ENCODE measurements around the gene IGDCC3.
"Not testable (repeated sequence)": the region's sequence is repeated elsewhere in the genome, so short reads cannot be mapped to it uniquely, and the experiment has no call there.

The IGDCC3 gene

DNA sequence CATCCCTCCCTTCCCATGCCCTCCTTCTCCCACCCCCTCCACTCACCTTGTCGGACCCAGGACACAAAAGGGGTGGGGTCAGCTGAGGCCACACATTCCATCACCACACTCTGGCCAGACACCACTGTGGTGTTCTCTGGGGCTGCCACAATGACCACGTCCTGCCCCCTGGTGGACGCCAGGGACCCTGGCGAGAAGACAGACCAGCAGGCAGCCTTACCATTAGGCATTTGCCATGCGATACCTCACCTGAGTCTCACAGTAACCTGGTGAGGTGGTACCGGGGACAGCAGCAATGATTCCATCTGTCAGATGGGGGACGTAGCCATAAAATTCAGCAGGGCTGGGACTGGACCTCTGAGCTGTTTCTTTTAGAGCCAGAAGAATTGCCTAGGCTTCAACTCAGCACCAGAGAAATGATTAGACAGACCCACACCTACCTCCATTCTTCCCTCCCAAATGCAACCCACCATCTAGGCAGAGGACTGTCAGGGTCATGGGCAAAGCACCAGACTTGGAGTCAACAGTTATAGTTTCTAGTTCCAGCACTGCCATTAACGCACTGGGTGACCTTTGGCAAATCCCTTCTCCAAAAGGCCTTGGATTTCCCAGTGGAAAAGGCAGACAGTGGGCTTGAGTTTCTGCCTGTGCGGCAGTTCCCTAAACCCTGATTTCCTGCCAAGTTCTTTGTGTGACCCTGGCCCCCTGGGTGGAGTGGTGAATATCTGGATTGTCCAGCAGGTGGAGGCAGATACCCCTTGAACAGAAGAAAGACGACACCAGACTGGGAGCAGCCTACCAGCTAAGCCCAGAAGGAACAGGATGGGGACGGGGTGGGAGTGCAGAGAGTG is 23.2 kb upstream of the IGDCC3 start:
- H3K4me3 Mint-ChIP-seq: no peak overlapping the region
- no peak overlapping the region for H3K27ac Mint-ChIP-seq
- H3K9me3 Mint-ChIP-seq: no peaks in the 10 kb centered on the region
- H3K27me3 Mint-ChIP-seq: peaks cover 49 to 79% of the 10 kb centered on the region in 2 donors
- peaks cover 5 to 8% of the 10 kb centered on the region in 2 donors for H3K4me1 Mint-ChIP-seq (ENCODE audit: low read depth in 2 of 2)
- no peaks in the 10 kb centered on the region for H3K36me3 Mint-ChIP-seq (ENCODE audit: insufficient read depth)
- ATAC-seq (replicated peaks) (peak; percentile 68), DNase-seq (peak; percentile 32 to 43 (median 33))

GRCh38 chr15:65399997-65400396 is 22.2 kb upstream of the IGDCC3 start:
- DNase-seq (no peak), ATAC-seq (replicated peaks) (no peak)
- Mint-ChIP-seq H3K27ac (no peak overlapping the region), H3K27me3 (peaks cover 57 to 89% of the 10 kb centered on the region in 2 donors), H3K4me3 (no peak overlapping the region), H3K36me3 (ENCODE audit: insufficient read depth) (no peaks in the 10 kb centered on the region), H3K9me3 (no peaks in the 10 kb centered on the region), H3K4me1 (ENCODE audit: low read depth in 2 of 2) (peaks cover 5 to 8% of the 10 kb centered on the region in 2 donors)

GRCh38 chr15:65399001-65399706 is 21.4 kb upstream of the IGDCC3 start:
- Mint-ChIP-seq H3K36me3 (ENCODE audit: insufficient read depth) (no peaks in the 10 kb centered on the region), H3K9me3 (no peaks in the 10 kb centered on the region), H3K4me3 (no peak overlapping the region), H3K27me3 (peaks cover 58 to 91% of the 10 kb centered on the region in 2 donors), H3K4me1 (ENCODE audit: low read depth in 2 of 2) (peaks cover 5 to 8% of the 10 kb centered on the region in 2 donors), H3K27ac (no peak overlapping the region)
- DNase-seq (no peak), ATAC-seq (replicated peaks) (no peak)

DNA sequence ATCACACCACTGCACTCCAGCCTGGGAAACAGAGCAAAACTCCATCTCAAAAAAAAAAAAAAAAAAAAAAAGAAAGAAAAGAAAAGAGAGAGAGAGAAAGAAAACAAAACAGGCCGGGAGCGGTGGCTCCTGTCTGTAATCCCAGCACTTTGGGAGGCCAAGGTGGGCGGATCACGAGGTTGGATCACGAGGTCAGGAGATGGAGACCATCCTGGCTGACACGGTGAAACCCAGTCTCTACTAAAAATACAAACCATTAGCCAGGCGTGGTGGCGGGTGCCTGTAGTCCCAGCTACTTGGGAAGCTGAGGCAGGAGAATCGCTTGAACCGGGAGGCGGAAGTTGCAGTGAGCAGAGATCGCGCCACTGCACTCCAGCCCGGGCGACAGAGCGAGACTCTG is 20.7 kb upstream of the IGDCC3 start:
- not testable (repeated sequence) for DNase-seq; H3K36me3 Mint-ChIP-seq (ENCODE audit: insufficient read depth); H3K27ac Mint-ChIP-seq; H3K4me1 Mint-ChIP-seq (ENCODE audit: low read depth in 2 of 2); ATAC-seq (replicated peaks); H3K4me3 Mint-ChIP-seq; H3K9me3 Mint-ChIP-seq
- peaks cover 59 to 91% of the 10 kb centered on the region in 2 donors for H3K27me3 Mint-ChIP-seq

- no peaks in the 10 kb centered on the region for H3K36me3 Mint-ChIP-seq (ENCODE audit: insufficient read depth)
- no peak overlapping the region for H3K27ac Mint-ChIP-seq
- H3K27me3 Mint-ChIP-seq: peaks cover 71 to 100% of the 10 kb centered on the region in 2 donors
- peak overlapping the region in 1 of 2 donors; percentile 36 for H3K4me3 Mint-ChIP-seq
- H3K4me1 Mint-ChIP-seq (ENCODE audit: low read depth in 2 of 2): peaks cover 5 to 8% of the 10 kb centered on the region in 2 donors
- ATAC-seq (replicated peaks) (no peak), DNase-seq (no peak)
- H3K9me3 Mint-ChIP-seq: no peaks in the 10 kb centered on the region
Measured at GRCh38 chr15:65396965-65397317, 19.1 kb upstream of the IGDCC3 start.

DNA sequence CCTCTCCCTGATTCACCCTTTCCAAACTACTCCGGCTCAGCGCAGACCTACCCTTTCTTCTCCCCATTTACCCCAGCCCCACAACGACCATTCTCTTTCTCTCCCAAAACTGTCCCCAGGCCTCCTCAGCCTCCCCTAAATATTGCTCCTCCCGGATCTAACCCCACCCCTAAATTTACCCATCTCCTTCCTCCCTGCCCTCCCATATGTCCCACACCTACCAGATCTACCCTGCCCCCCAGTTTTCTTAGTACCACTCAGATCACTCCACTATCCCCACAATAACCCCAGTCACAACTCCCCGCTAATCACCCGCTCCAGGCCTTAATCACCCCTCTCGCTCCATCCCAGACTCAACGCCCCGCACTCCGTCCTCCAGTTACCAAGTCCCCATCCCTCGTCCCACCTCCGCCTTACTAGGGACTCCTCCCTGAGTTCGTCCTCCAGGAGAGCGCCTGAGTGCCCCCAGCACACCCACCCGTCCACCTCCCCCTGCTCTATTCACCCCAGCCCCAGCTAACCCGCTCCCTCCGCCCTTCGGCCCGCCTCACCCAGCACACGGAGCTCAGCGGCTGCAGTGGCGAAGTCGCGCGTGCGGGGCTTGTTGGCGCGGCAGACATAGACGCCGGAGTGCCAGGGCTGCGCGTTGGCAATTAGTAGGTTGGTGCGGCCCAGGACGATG is 18.6 kb upstream of the IGDCC3 start:
- no peak for ATAC-seq (replicated peaks)
- Mint-ChIP-seq H3K36me3 (ENCODE audit: insufficient read depth) (no peaks in the 10 kb centered on the region), H3K4me3 (peak overlapping the region; percentile 21 to 33)

GRCh38 chr15:65395567-65396202 is 17.9 kb upstream of the IGDCC3 start:
- H3K4me1 Mint-ChIP-seq (ENCODE audit: low read depth in 2 of 2): peaks cover 5 to 6% of the 10 kb centered on the region in 2 donors
- H3K4me3 Mint-ChIP-seq: peak overlapping the region in 1 of 2 donors; percentile 21
- H3K9me3 Mint-ChIP-seq: no peaks in the 10 kb centered on the region
- no peak overlapping the region for H3K27ac Mint-ChIP-seq
- DNase-seq: no peak
- no peaks in the 10 kb centered on the region for H3K36me3 Mint-ChIP-seq (ENCODE audit: insufficient read depth)
- ATAC-seq (replicated peaks): no peak
- peaks cover 79 to 97% of the 10 kb centered on the region in 2 donors for H3K27me3 Mint-ChIP-seq

More for the DNA sequence above, 18.6 kb upstream of the IGDCC3 start:
- Mint-ChIP-seq H3K4me1 (ENCODE audit: low read depth in 2 of 2) (peaks cover 5 to 8% of the 10 kb centered on the region in 2 donors), H3K27ac (no peak overlapping the region), H3K27me3 (peaks cover 77 to 100% of the 10 kb centered on the region in 2 donors), H3K9me3 (no peaks in the 10 kb centered on the region)
- no peak for DNase-seq

DNA sequence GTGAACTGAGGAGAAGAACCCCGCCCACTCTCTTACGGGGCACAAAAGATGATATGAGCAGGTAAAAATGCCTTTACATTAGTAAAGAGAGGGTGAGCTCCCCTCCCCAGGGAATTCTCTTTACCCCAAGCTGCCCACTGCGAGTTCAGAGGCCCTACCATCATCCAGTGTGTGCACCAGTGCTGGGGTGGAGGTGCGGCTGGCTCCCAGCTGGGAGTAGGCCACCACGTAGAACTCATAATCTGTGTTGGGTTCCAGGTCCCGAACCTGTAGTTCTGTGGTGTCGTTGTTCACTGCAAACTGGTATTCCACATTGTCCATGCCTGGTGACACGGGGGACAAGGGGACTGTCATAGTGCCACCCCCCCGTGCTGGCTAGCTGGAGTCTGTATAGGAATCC is 17.1 kb upstream of the IGDCC3 start:
- Mint-ChIP-seq H3K4me1 (ENCODE audit: low read depth in 2 of 2) (peaks cover 5 to 6% of the 10 kb centered on the region in 2 donors), H3K27me3 (peaks cover 76 to 96% of the 10 kb centered on the region in 2 donors), H3K36me3 (ENCODE audit: insufficient read depth) (no peaks in the 10 kb centered on the region), H3K27ac (no peak overlapping the region), H3K9me3 (no peaks in the 10 kb centered on the region), H3K4me3 (no peak overlapping the region)
- ATAC-seq (replicated peaks) (no peak), DNase-seq (no peak)

GRCh38 chr15:65394280-65394789 is 16.5 kb upstream of the IGDCC3 start:
- Mint-ChIP-seq H3K4me1 (ENCODE audit: low read depth in 2 of 2) (peaks cover 5 to 6% of the 10 kb centered on the region in 2 donors), H3K27ac (no peak overlapping the region), H3K27me3 (peaks cover 80 to 96% of the 10 kb centered on the region in 2 donors), H3K36me3 (ENCODE audit: insufficient read depth) (no peaks in the 10 kb centered on the region), H3K9me3 (no peaks in the 10 kb centered on the region), H3K4me3 (no peak overlapping the region)
- DNase-seq (no peak), ATAC-seq (replicated peaks) (no peak)

DNA sequence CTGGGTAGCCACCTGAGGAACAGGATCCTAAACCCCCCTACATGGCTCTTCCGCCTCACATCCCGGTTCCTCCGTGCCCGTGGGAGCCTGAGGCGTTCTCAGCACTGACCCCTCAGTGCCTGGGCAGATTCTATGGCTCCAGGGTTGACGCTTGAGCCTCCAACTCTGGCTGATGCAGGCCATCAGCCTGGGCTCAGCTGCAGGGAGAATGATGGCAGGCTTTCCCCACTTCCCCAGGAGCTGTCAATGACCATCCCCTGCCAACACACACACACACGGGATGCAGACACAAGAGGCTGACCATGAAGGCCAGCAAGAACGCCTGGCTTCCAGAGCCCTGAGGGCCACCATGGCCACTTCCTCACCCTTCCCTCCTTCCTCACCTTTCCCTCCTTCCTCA is 15.8 kb upstream of the IGDCC3 start:
- no peaks in the 10 kb centered on the region for H3K36me3 Mint-ChIP-seq (ENCODE audit: insufficient read depth)
- no peak for ATAC-seq (replicated peaks)
- peaks cover 5 to 6% of the 10 kb centered on the region in 2 donors for H3K4me1 Mint-ChIP-seq (ENCODE audit: low read depth in 2 of 2)
- H3K4me3 Mint-ChIP-seq: no peak overlapping the region
- DNase-seq: no peak
- H3K27ac Mint-ChIP-seq: no peak overlapping the region
- no peaks in the 10 kb centered on the region for H3K9me3 Mint-ChIP-seq
- peaks cover 82 to 96% of the 10 kb centered on the region in 2 donors for H3K27me3 Mint-ChIP-seq

DNA sequence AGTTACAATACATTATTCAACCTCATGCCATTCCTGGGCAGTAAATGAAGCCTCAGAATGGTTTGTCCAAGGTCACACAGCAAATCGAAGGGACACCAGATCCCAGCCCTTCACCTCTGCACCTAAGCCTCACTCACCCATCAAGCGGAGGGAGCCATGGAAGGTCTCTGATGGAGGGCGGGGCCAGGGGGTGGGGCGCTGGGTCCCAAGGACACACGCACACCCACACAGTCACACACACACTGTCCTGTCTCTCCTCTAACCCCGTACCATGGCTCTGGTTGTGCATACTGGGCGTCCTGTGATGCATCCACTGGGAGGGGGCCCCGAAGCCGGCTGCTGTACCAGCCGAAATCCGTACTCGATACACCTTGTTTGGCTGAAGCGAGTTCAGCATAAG is 15.3 kb upstream of the IGDCC3 start:
- Mint-ChIP-seq H3K36me3 (ENCODE audit: insufficient read depth) (no peaks in the 10 kb centered on the region), H3K27me3 (peaks cover 81 to 94% of the 10 kb centered on the region in 2 donors), H3K4me3 (no peak overlapping the region), H3K9me3 (no peaks in the 10 kb centered on the region), H3K27ac (no peak overlapping the region), H3K4me1 (ENCODE audit: low read depth in 2 of 2) (peaks cover 5 to 6% of the 10 kb centered on the region in 2 donors)
- no peak for DNase-seq
- ATAC-seq (replicated peaks): no peak

GRCh38 chr15:65392368-65392767 is 14.6 kb upstream of the IGDCC3 start:
- Mint-ChIP-seq H3K9me3 (no peaks in the 10 kb centered on the region), H3K27ac (no peak overlapping the region), H3K36me3 (ENCODE audit: insufficient read depth) (no peaks in the 10 kb centered on the region), H3K27me3 (peaks cover 74 to 87% of the 10 kb centered on the region in 2 donors), H3K4me3 (no peak overlapping the region), H3K4me1 (ENCODE audit: low read depth in 2 of 2) (peaks cover 5 to 6% of the 10 kb centered on the region in 2 donors)
- ATAC-seq (replicated peaks): no peak
- no peak for DNase-seq

- H3K4me3 Mint-ChIP-seq: no peak overlapping the region
- no peak for ATAC-seq (replicated peaks)
- DNase-seq: no peak
- H3K4me1 Mint-ChIP-seq (ENCODE audit: low read depth in 2 of 2): peaks cover 5 to 6% of the 10 kb centered on the region in 2 donors
- H3K9me3 Mint-ChIP-seq: no peaks in the 10 kb centered on the region
- no peak overlapping the region for H3K27ac Mint-ChIP-seq
- H3K27me3 Mint-ChIP-seq: peaks cover 68 to 81% of the 10 kb centered on the region in 2 donors
- no peaks in the 10 kb centered on the region for H3K36me3 Mint-ChIP-seq (ENCODE audit: insufficient read depth)
Measured at GRCh38 chr15:65391732-65392131, 13.9 kb upstream of the IGDCC3 start.

Data from effector memory CD8-positive, alpha-beta T cell (primary cell).